HG03045 (cell line): ENCODE measurements around the gene TAAR1.

ENCODE experiments used
- ATAC-seq: cut with Tn5 transposase; IDR thresholded peaks from one replicate; pipeline ENCODE4 v1.9.1; 2021; ENCODE audit warnings: mild to moderate bottlenecking, moderate library complexity; ENCODE audit not compliant: unreplicated experiment

The TAAR1 gene

DNA sequence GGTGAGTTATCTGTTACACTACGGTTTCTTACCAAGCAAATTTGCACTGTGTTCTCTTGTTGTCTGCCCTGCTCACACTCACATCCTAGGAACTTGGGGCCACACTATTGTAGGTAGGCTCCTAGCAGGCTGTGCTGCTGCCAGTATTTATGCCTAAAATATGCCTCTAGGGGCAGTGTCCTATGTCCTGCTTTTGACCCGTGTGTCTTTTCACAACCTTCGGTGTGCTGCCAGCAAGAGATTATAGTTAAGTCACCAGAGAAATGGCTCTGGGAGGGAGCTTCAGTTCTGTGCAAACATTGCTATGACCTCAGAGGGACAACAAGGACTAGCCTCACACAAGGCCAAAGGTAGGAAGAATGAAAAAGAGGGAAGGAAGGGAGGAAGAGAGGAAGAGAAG, 60.5 kb downstream of the TAAR1 start:
- ATAC-seq: no peak

DNA sequence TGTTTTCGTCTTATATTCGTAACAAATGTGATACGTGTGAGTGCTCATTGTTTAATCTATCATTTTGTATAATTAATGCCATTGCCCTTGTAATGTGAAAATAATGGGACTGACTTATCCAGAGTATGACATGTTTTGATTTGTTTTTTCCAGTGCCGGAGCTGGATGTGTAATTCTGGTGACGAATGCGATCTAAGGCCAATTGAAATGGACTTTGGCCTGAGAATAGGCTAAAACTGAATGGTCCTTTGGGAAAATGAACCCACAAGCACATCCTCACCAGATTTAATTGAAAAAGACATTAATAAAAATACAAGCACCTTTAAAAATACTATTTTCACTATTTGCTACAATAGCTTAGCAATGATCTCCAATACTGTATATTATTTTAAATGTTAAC, 62.8 kb downstream of the TAAR1 start:
- ATAC-seq: no peak
